Non-pigmented ciliary epithelial cell (primary cell): ENCODE measurements around the gene PBLD.

ENCODE experiments used
- DNase-seq: peaks from one replicate; pipeline ENCODE4 v3.0.0-alpha.2; 2010; ENCODE audit warnings: low read depth

The PBLD gene

GRCh38 chr10:68233046-68233445, 99.7 kb downstream of the PBLD start:
- no peak for DNase-seq
